Measurements from ENCODE around the gene ASS1.

- no peak for TF ChIP-seq POLR2A (IDR thresholded peaks at IDR 0.05)
- no peak for TF ChIP-seq CTCF (IDR thresholded peaks at IDR 0.05)
These were observed 33.2 kb upstream of the ASS1 start for GRCh38 chr9:130411566-130411915.
